ENCODE data around the gene HOXA2.

HOXA2 gene

GRCh38 chr7:27148031-27148755 is 45.7 kb upstream of the HOXA2 start:
- H2BK120ac ChIP-seq (ENCODE audit: low read depth, low read length) = no peak overlapping the region

GRCh38 chr7:27147199-27148030 is 44.9 kb upstream of the HOXA2 start, which contains the start of gene HOXA6:
HOXA6 (minus strand) TSS chr7:27147774; CDS start chr7:27147749, 25 bp downstream.
- no peak for DNase-seq
- Histone ChIP-seq H3K4ac (ENCODE audit: low read depth, low read length) (no peak within 1 kb of the TSS), H3K4me3 (ENCODE audit: low read length) (no peak within 1 kb of the TSS), H3K4me1 (ENCODE audit: control insufficient read depth, low read depth, low read length) (no peaks in the 10 kb centered on the region), H3K4me2 (ENCODE audit: low read length) (peak within 1 kb of the TSS; percentile 7), H2BK5ac (ENCODE audit: low read length) (no peak within 1 kb of the TSS), H2BK120ac (ENCODE audit: low read depth, low read length) (no peak within 1 kb of the TSS), H3K27ac (ENCODE audit: low read depth, low read length) (no peak within 1 kb of the TSS), H2AK5ac (ENCODE audit: low read length) (no peak within 1 kb of the TSS), H3K9ac (ENCODE audit: low read length) (no peak within 1 kb of the TSS), H3K18ac (ENCODE audit: low read length) (no peak within 1 kb of the TSS), H3K79me1 (ENCODE audit: low read length) (no peaks in the 10 kb centered on the region), H3K36me3 (ENCODE audit: control insufficient read depth, insufficient read depth, low read length) (no peaks in the 10 kb centered on the region), H3K79me2 (ENCODE audit: control insufficient read depth, insufficient read depth, low read length) (no peaks in the 10 kb centered on the region), H4K5ac (ENCODE audit: low read length) (no peak within 1 kb of the TSS), H3K56ac (ENCODE audit: low read length) (no peak within 1 kb of the TSS), H2BK15ac (replicated peaks; ENCODE audit: low read depth) (no peak within 1 kb of the TSS), H4K8ac (ENCODE audit: low read depth, low read length) (no peak within 1 kb of the TSS), H3K27me3 (ENCODE audit: insufficient read depth, low read length, poor library complexity) (peaks cover 82% of the 10 kb centered on the region), H3K23ac (ENCODE audit: low read length) (no peak within 1 kb of the TSS)
- WGBS (ENCODE audit: extremely low coverage, insufficient coverage, low lambda C conversion rate) = no CpG with 5 or more reads among the region's 63 CpGs

More at GRCh38 chr7:27148031-27148755, 45.7 kb upstream of the HOXA2 start:
- Histone ChIP-seq H3K23ac (ENCODE audit: low read length) (no peak overlapping the region), H3K36me3 (ENCODE audit: control insufficient read depth, insufficient read depth, low read length) (no peaks in the 10 kb centered on the region), H4K8ac (ENCODE audit: low read depth, low read length) (no peak overlapping the region), H2BK15ac (replicated peaks; ENCODE audit: low read depth) (no peak overlapping the region), H2BK5ac (ENCODE audit: low read length) (no peak overlapping the region), H4K5ac (ENCODE audit: low read length) (no peak overlapping the region), H3K27ac (ENCODE audit: low read depth, low read length) (no peak overlapping the region), H3K27me3 (ENCODE audit: insufficient read depth, low read length, poor library complexity) (peaks cover 83% of the 10 kb centered on the region), H3K56ac (ENCODE audit: low read length) (no peak overlapping the region), H3K4me1 (ENCODE audit: control insufficient read depth, low read depth, low read length) (no peaks in the 10 kb centered on the region), H3K18ac (ENCODE audit: low read length) (no peak overlapping the region), H3K9ac (ENCODE audit: low read length) (no peak overlapping the region), H3K4ac (ENCODE audit: low read depth, low read length) (no peak overlapping the region), H2AK5ac (ENCODE audit: low read length) (no peak overlapping the region), H3K4me3 (ENCODE audit: low read length) (no peak overlapping the region), H3K4me2 (ENCODE audit: low read length) (no peak overlapping the region), H3K79me1 (ENCODE audit: low read length) (no peaks in the 10 kb centered on the region), H3K79me2 (ENCODE audit: control insufficient read depth, insufficient read depth, low read length) (no peaks in the 10 kb centered on the region)
- no CpG with 5 or more reads among the region's 28 CpGs for WGBS (ENCODE audit: extremely low coverage, insufficient coverage, low lambda C conversion rate)
- DNase-seq = no peak

- no peak overlapping the region for H3K9ac ChIP-seq (ENCODE audit: low read length)
- no peak overlapping the region for H3K4me3 ChIP-seq (ENCODE audit: low read length)
- H3K36me3 ChIP-seq (ENCODE audit: control insufficient read depth, insufficient read depth, low read length) = no peaks in the 10 kb centered on the region
- no CpG with 5 or more reads among the region's 5 CpGs for WGBS (ENCODE audit: extremely low coverage, insufficient coverage, low lambda C conversion rate)
- no peak overlapping the region for H3K18ac ChIP-seq (ENCODE audit: low read length)
- no peak overlapping the region for H3K4ac ChIP-seq (ENCODE audit: low read depth, low read length)
- no peak overlapping the region for H2BK5ac ChIP-seq (ENCODE audit: low read length)
- no peak overlapping the region for H2BK15ac ChIP-seq (replicated peaks; ENCODE audit: low read depth)
- H3K4me2 ChIP-seq (ENCODE audit: low read length) = no peak overlapping the region
- H3K27ac ChIP-seq (ENCODE audit: low read depth, low read length) = no peak overlapping the region
- H3K4me1 ChIP-seq (ENCODE audit: control insufficient read depth, low read depth, low read length) = no peaks in the 10 kb centered on the region
- no peaks in the 10 kb centered on the region for H3K79me2 ChIP-seq (ENCODE audit: control insufficient read depth, insufficient read depth, low read length)
- H3K23ac ChIP-seq (ENCODE audit: low read length) = no peak overlapping the region
- H2AK5ac ChIP-seq (ENCODE audit: low read length) = no peak overlapping the region
- H3K79me1 ChIP-seq (ENCODE audit: low read length) = no peaks in the 10 kb centered on the region
- H3K27me3 ChIP-seq (ENCODE audit: insufficient read depth, low read length, poor library complexity) = peaks cover 83% of the 10 kb centered on the region
- no peak overlapping the region for H4K8ac ChIP-seq (ENCODE audit: low read depth, low read length)
- H4K5ac ChIP-seq (ENCODE audit: low read length) = no peak overlapping the region
- DNase-seq = no peak
- H3K56ac ChIP-seq (ENCODE audit: low read length) = no peak overlapping the region
- H2BK120ac ChIP-seq (ENCODE audit: low read depth, low read length) = no peak overlapping the region
These were observed 44.2 kb upstream of the HOXA2 start for GRCh38 chr7:27146491-27147198.

- no peak overlapping the region for H3K23ac ChIP-seq (ENCODE audit: low read length)
- H3K9ac ChIP-seq (ENCODE audit: low read length) = no peak overlapping the region
- H3K79me2 ChIP-seq (ENCODE audit: control insufficient read depth, insufficient read depth, low read length) = no peaks in the 10 kb centered on the region
- no peak overlapping the region for H4K8ac ChIP-seq (ENCODE audit: low read depth, low read length)
- H2BK5ac ChIP-seq (ENCODE audit: low read length) = no peak overlapping the region
- H3K18ac ChIP-seq (ENCODE audit: low read length) = no peak overlapping the region
- no peak overlapping the region for H2AK5ac ChIP-seq (ENCODE audit: low read length)
- H2BK120ac ChIP-seq (ENCODE audit: low read depth, low read length) = no peak overlapping the region
- no peak overlapping the region for H3K4me2 ChIP-seq (ENCODE audit: low read length)
- H2BK15ac ChIP-seq (replicated peaks; ENCODE audit: low read depth) = no peak overlapping the region
- no peaks in the 10 kb centered on the region for H3K4me1 ChIP-seq (ENCODE audit: control insufficient read depth, low read depth, low read length)
- no peaks in the 10 kb centered on the region for H3K79me1 ChIP-seq (ENCODE audit: low read length)
- H3K27ac ChIP-seq (ENCODE audit: low read depth, low read length) = no peak overlapping the region
- no peak overlapping the region for H3K4ac ChIP-seq (ENCODE audit: low read depth, low read length)
- H3K27me3 ChIP-seq (ENCODE audit: insufficient read depth, low read length, poor library complexity) = peaks cover 82% of the 10 kb centered on the region
- no CpG with 5 or more reads among the region's 11 CpGs for whole genome bisulfite sequencing (ENCODE audit: extremely low coverage, insufficient coverage, low lambda C conversion rate)
- no peaks in the 10 kb centered on the region for H3K36me3 ChIP-seq (ENCODE audit: control insufficient read depth, insufficient read depth, low read length)
- no peak overlapping the region for H3K56ac ChIP-seq (ENCODE audit: low read length)
- no peak overlapping the region for H4K5ac ChIP-seq (ENCODE audit: low read length)
- no peak overlapping the region for H3K4me3 ChIP-seq (ENCODE audit: low read length)
- DNase-seq = no peak
These were observed 43.5 kb upstream of the HOXA2 start for GRCh38 chr7:27145914-27146412.

GRCh38 chr7:27145165-27145913 is 42.9 kb upstream of the HOXA2 start:
- Histone ChIP-seq H3K36me3 (ENCODE audit: control insufficient read depth, insufficient read depth, low read length) (no peaks in the 10 kb centered on the region), H3K4me3 (ENCODE audit: low read length) (no peak overlapping the region), H3K23ac (ENCODE audit: low read length) (no peak overlapping the region), H3K4me2 (ENCODE audit: low read length) (no peak overlapping the region), H3K56ac (ENCODE audit: low read length) (no peak overlapping the region), H3K27ac (ENCODE audit: low read depth, low read length) (no peak overlapping the region), H2BK15ac (replicated peaks; ENCODE audit: low read depth) (no peak overlapping the region), H2BK120ac (ENCODE audit: low read depth, low read length) (no peak overlapping the region), H3K79me1 (ENCODE audit: low read length) (no peaks in the 10 kb centered on the region), H3K4ac (ENCODE audit: low read depth, low read length) (no peak overlapping the region), H3K4me1 (ENCODE audit: control insufficient read depth, low read depth, low read length) (no peaks in the 10 kb centered on the region), H3K27me3 (ENCODE audit: insufficient read depth, low read length, poor library complexity) (peaks cover 86% of the 10 kb centered on the region), H2AK5ac (ENCODE audit: low read length) (no peak overlapping the region), H4K8ac (ENCODE audit: low read depth, low read length) (no peak overlapping the region), H4K5ac (ENCODE audit: low read length) (no peak overlapping the region), H3K79me2 (ENCODE audit: control insufficient read depth, insufficient read depth, low read length) (no peaks in the 10 kb centered on the region), H2BK5ac (ENCODE audit: low read length) (no peak overlapping the region), H3K18ac (ENCODE audit: low read length) (no peak overlapping the region), H3K9ac (ENCODE audit: low read length) (no peak overlapping the region)
- WGBS (ENCODE audit: extremely low coverage, insufficient coverage, low lambda C conversion rate) = no CpG with 5 or more reads among the region's 47 CpGs
- DNase-seq = no peak

Measured in mesendoderm (in vitro differentiated cells).